HEK293 (cell line): ENCODE data around the gene ESRRG.

Source experiments
- CTCF ChIA-PET: fragments of 350-600 bp; formaldehyde crosslinking; extraction: SDS; loops from one replicate; lab custom pipeline; 2021; ENCODE audit warnings: antibody characterized with exemption; lab: Yijun Ruan, JAX
- POLR2A ChIA-PET: fragments of 300-600 bp; formaldehyde crosslinking; extraction: SDS; loops from one replicate; lab custom pipeline; 2020; ENCODE audit warnings: antibody characterized with exemption, inconsistent platforms; lab: Yijun Ruan, JAX
- H3K27ac ChIP-seq: fragments of 200-500 bp; sonication (Bioruptor generic); 2 replicates; pipeline ENCODE4 v1.5.1; 2014; ENCODE audit warnings: low read depth, low read length, control low read depth, inconsistent platforms; ENCODE audit errors: extremely low read depth
- H3K36me3 ChIP-seq, 2 experiments: fragments of 200-500 bp in 1 of 2; sonication (Bioruptor generic) in 1 of 2; 1 replicate in 1 of 2; 2 replicates in 1 of 2; pipeline ENCODE4 v1.5.1; 2014 to 2017; ENCODE audit warnings: inconsistent platforms in 2 of 2, low read length in 2 of 2; ENCODE audit not compliant: control insufficient read depth in 2 of 2, insufficient read depth in 1 of 2
- H3K4me1 ChIP-seq: fragments of 200-500 bp; sonication (Bioruptor generic); 2 replicates; pipeline ENCODE4 v1.5.1; 2014; ENCODE audit warnings: mild to moderate bottlenecking, low read length, inconsistent platforms; ENCODE audit not compliant: control insufficient read depth, insufficient read depth
- H3K4me3 ChIP-seq: 2 replicates; pipeline ENCODE4 v1.5.1; 2011; ENCODE audit warnings: low read depth, mild to moderate bottlenecking, control low read depth, low read length, moderate library complexity
- H3K9me3 ChIP-seq: fragments of 200-500 bp; sonication (Bioruptor generic); 2 replicates; pipeline ENCODE4 v1.5.1; 2014; ENCODE audit warnings: low read depth, low read length, inconsistent platforms; ENCODE audit not compliant: control insufficient read depth, insufficient read depth
- KLF7 ChIP-seq: fragments of 450-650 bp; formaldehyde crosslinking; IDR thresholded peaks from 2 replicates; pipeline ENCODE4 v1.5.1; 2016; ENCODE audit warnings: missing biosample characterization, missing genetic modification characterization, borderline replicate concordance
- ZBTB20 ChIP-seq: fragments of 450-650 bp; formaldehyde crosslinking; IDR thresholded peaks from 2 replicates; pipeline ENCODE4 v1.5.1; 2016; ENCODE audit warnings: missing biosample characterization, missing genetic modification characterization
- ZFP41 ChIP-seq: fragments of 450-650 bp; formaldehyde crosslinking; IDR thresholded peaks from 2 replicates; pipeline ENCODE4 v1.5.1; 2016; ENCODE audit warnings: missing biosample characterization, missing genetic modification characterization, borderline replicate concordance
- ZNF10 ChIP-seq: fragments of 450-650 bp; formaldehyde crosslinking; IDR thresholded peaks from 2 replicates; pipeline ENCODE4 v1.5.1; 2017; ENCODE audit warnings: missing biosample characterization, missing genetic modification characterization
- ZNF2 ChIP-seq: fragments of 450-650 bp; formaldehyde crosslinking; IDR thresholded peaks from 2 replicates; pipeline ENCODE4 v1.5.1; 2016; ENCODE audit warnings: missing biosample characterization, missing genetic modification characterization
- ZNF280D ChIP-seq: fragments of 450-650 bp; formaldehyde crosslinking; IDR thresholded peaks from 2 replicates; pipeline ENCODE4 v1.5.1; 2016; ENCODE audit warnings: missing biosample characterization, missing genetic modification characterization
- ZNF366 ChIP-seq: fragments of 450-650 bp; formaldehyde crosslinking; conservative IDR thresholded peaks from 2 replicates; pipeline ENCODE4 v1.5.1; 2016; ENCODE audit warnings: missing biosample characterization, missing genetic modification characterization
- ZNF433 ChIP-seq: fragments of 450-650 bp; formaldehyde crosslinking; IDR thresholded peaks from 2 replicates; pipeline ENCODE4 v1.5.1; 2016; ENCODE audit warnings: missing biosample characterization, missing genetic modification characterization, low read depth
- ZNF521 ChIP-seq: fragments of 450-650 bp; formaldehyde crosslinking; IDR thresholded peaks from 2 replicates; pipeline ENCODE4 v1.5.1; 2017; ENCODE audit warnings: missing biosample characterization, mild to moderate bottlenecking, missing genetic modification characterization
- ZNF555 ChIP-seq: fragments of 450-650 bp; formaldehyde crosslinking; conservative IDR thresholded peaks from 2 replicates; pipeline ENCODE4 v1.5.1; 2017; ENCODE audit warnings: missing biosample characterization, mild to moderate bottlenecking, missing genetic modification characterization, inconsistent platforms
- ZNF571 ChIP-seq: fragments of 450-650 bp; formaldehyde crosslinking; IDR thresholded peaks from 2 replicates; pipeline ENCODE4 v1.5.0; 2017; ENCODE audit warnings: missing biosample characterization, missing genetic modification characterization
- ZNF585B ChIP-seq: fragments of 450-650 bp; formaldehyde crosslinking; IDR thresholded peaks from 2 replicates; pipeline ENCODE4 v1.5.1; 2016; ENCODE audit warnings: missing biosample characterization, missing genetic modification characterization
- ZNF76 ChIP-seq: fragments of 450-650 bp; formaldehyde crosslinking; IDR thresholded peaks from 2 replicates; pipeline ENCODE4; 2016; ENCODE audit warnings: low read depth, missing biosample characterization, missing genetic modification characterization, borderline replicate concordance
- TF ChIP-seq, protein P1 (sequence below): fragments of 450-650 bp; formaldehyde crosslinking; IDR thresholded peaks from 2 replicates; pipeline ENCODE4 v1.5.1; 2016; ENCODE audit warnings: missing biosample characterization, missing genetic modification characterization
- TF ChIP-seq, protein P2 (sequence below): fragments of 450-650 bp; formaldehyde crosslinking; IDR thresholded peaks from 2 replicates; pipeline ENCODE4 v1.5.1; 2016; ENCODE audit warnings: missing biosample characterization, missing genetic modification characterization
- TF ChIP-seq, protein P3 (sequence below): fragments of 450-650 bp; formaldehyde crosslinking; IDR thresholded peaks from 2 replicates; pipeline ENCODE4 v1.5.1; 2017; ENCODE audit warnings: missing biosample characterization, missing genetic modification characterization

ESRRG gene

DNA sequence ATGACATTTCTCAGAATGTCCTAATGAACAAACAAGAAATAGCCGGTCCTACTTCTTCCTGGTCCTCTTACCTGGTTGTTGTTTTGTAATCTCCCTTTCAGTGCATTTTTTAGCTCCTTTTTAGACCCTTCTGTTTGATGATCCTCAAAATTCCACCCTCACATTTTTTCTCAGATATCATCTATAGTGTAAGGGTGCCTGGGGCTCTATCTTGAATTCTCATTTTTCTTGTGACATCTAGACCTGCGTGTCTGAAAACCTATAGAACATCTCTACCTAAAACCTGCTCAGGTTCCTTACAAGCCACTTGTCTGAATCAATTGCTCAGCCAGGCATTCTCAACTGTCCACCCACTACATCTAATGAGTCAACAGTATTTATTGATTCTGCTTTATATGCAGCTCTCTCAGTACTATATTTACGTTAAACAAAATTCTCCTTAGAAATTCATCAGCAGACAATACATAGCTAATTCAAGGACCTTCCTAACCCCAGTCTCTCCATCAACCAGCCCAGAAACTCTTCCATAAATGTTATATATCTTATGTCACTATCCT lies 263.5 kb downstream of the ESRRG start:
- H3K4me1 ChIP-seq = no peaks in the 10 kb centered on the region
- no peaks in the 10 kb centered on the region for H3K36me3 ChIP-seq
- no peaks in the 10 kb centered on the region for H3K9me3 ChIP-seq
- H3K4me3 ChIP-seq = no peak overlapping the region
- no peak for TF ChIP-seq ZNF10 (tag by site-specific recombination)
- no peak for TF ChIP-seq ZNF280D (tag by site-specific recombination)
- TF ChIP-seq ZNF585B (tag by site-specific recombination) = no peak
- TF ChIP-seq ZNF76 (tag by site-specific recombination) = no peak
- TF ChIP-seq ZNF571 (tag by site-specific recombination) = no peak
- TF ChIP-seq, protein P1, sequence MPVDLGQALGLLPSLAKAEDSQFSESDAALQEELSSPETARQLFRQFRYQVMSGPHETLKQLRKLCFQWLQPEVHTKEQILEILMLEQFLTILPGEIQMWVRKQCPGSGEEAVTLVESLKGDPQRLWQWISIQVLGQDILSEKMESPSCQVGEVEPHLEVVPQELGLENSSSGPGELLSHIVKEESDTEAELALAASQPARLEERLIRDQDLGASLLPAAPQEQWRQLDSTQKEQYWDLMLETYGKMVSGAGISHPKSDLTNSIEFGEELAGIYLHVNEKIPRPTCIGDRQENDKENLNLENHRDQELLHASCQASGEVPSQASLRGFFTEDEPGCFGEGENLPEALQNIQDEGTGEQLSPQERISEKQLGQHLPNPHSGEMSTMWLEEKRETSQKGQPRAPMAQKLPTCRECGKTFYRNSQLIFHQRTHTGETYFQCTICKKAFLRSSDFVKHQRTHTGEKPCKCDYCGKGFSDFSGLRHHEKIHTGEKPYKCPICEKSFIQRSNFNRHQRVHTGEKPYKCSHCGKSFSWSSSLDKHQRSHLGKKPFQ = no peak
- TF ChIP-seq ZNF433 (tag by site-specific recombination) = no peak
- no peak for TF ChIP-seq KLF7 (tag by site-specific recombination)
- TF ChIP-seq ZBTB20 (tag by site-specific recombination) = no peak
- no peak for TF ChIP-seq ZNF555
- TF ChIP-seq, protein P2, sequence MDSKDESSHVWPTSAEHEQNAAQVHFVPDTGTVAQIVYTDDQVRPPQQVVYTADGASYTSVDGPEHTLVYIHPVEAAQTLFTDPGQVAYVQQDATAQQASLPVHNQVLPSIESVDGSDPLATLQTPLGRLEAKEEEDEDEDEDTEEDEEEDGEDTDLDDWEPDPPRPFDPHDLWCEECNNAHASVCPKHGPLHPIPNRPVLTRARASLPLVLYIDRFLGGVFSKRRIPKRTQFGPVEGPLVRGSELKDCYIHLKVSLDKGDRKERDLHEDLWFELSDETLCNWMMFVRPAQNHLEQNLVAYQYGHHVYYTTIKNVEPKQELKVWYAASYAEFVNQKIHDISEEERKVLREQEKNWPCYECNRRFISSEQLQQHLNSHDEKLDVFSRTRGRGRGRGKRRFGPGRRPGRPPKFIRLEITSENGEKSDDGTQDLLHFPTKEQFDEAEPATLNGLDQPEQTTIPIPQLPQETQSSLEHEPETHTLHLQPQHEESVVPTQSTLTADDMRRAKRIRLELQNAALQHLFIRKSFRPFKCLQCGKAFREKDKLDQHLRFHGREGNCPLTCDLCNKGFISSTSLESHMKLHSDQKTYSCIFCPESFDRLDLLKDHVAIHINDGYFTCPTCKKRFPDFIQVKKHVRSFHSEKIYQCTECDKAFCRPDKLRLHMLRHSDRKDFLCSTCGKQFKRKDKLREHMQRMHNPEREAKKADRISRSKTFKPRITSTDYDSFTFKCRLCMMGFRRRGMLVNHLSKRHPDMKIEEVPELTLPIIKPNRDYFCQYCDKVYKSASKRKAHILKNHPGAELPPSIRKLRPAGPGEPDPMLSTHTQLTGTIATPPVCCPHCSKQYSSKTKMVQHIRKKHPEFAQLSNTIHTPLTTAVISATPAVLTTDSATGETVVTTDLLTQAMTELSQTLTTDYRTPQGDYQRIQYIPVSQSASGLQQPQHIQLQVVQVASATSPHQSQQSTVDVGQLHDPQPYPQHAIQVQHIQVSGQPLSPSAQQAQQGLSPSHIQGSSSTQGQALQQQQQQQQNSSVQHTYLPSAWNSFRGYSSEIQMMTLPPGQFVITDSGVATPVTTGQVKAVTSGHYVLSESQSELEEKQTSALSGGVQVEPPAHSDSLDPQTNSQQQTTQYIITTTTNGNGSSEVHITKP (tag by site-specific recombination) = no peak
- POLR2A ChIA-PET = no interaction called here
- no peak overlapping the region for H3K27ac ChIP-seq
- CTCF ChIA-PET = no interaction called here

- ChIA-PET POLR2A (no interaction called here), CTCF (interaction anchor here (0.6 kb wide), 1 partner anchor 407 kb away, joined by 3 read pairs; no protein-coding TSS in a partner anchor)
- H3K27ac ChIP-seq = no peak overlapping the region
- no peaks in the 10 kb centered on the region for H3K4me1 ChIP-seq
- no peak overlapping the region for H3K4me3 ChIP-seq
- H3K36me3 ChIP-seq = no peaks in the 10 kb centered on the region
- TF ChIP-seq, protein P3, sequence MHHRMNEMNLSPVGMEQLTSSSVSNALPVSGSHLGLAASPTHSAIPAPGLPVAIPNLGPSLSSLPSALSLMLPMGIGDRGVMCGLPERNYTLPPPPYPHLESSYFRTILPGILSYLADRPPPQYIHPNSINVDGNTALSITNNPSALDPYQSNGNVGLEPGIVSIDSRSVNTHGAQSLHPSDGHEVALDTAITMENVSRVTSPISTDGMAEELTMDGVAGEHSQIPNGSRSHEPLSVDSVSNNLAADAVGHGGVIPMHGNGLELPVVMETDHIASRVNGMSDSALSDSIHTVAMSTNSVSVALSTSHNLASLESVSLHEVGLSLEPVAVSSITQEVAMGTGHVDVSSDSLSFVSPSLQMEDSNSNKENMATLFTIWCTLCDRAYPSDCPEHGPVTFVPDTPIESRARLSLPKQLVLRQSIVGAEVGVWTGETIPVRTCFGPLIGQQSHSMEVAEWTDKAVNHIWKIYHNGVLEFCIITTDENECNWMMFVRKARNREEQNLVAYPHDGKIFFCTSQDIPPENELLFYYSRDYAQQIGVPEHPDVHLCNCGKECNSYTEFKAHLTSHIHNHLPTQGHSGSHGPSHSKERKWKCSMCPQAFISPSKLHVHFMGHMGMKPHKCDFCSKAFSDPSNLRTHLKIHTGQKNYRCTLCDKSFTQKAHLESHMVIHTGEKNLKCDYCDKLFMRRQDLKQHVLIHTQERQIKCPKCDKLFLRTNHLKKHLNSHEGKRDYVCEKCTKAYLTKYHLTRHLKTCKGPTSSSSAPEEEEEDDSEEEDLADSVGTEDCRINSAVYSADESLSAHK (tag by site-specific recombination) = no peak
- TF ChIP-seq ZNF366 (tag by site-specific recombination) (no peak), ZNF521 (tag by site-specific recombination) (no peak), ZNF2 (no peak), ZFP41 (no peak)
- H3K9me3 ChIP-seq = no peaks in the 10 kb centered on the region
Observed at GRCh38 chr1:216458812-216459211, 264.4 kb downstream of the ESRRG start.
